ENCODE measurements around the gene RAB39A.

The RAB39A gene

GRCh38 chr11:108007819-108008218 lies 79.6 kb downstream of the RAB39A start:
- H3K4me3 ChIP-seq (replicated peaks; ENCODE audit: low read depth, low read length): no peak overlapping the region
- no peaks in the 10 kb centered on the region; the same call in 1 of the 2 replicates for H3K36me3 ChIP-seq (ENCODE audit: control insufficient read depth, insufficient read depth, low read length)
- H3K27me3 ChIP-seq (replicated peaks; ENCODE audit: control insufficient read depth, insufficient read depth, low read length): no peaks in the 10 kb centered on the region
- TF ChIP-seq CTCF (IDR thresholded peaks at IDR 0.05; ENCODE audit: insufficient read depth, low read length, poor library complexity, severe bottlenecking): no peak
- no peak for DNase-seq (ENCODE audit: extremely low read depth, insufficient read length)

- Histone ChIP-seq H3K36me3 (ENCODE audit: control insufficient read depth, insufficient read depth, low read length) (no peaks in the 10 kb centered on the region; the same call in 1 of the 2 replicates), H3K4me3 (replicated peaks; ENCODE audit: low read depth, low read length) (peak within 1 kb of the TSS; percentile 76), H3K27me3 (replicated peaks; ENCODE audit: control insufficient read depth, insufficient read depth, low read length) (no peaks in the 10 kb centered on the region)
- DNase-seq (ENCODE audit: extremely low read depth, insufficient read length): peak; percentile 94
- peak; percentile 92 for TF ChIP-seq CTCF (IDR thresholded peaks at IDR 0.05; ENCODE audit: insufficient read depth, low read length, poor library complexity, severe bottlenecking)
Measured at GRCh38 chr11:108008656-108009496, 80.6 kb downstream of the RAB39A start, which contains the start of gene CUL5. TSS of gene CUL5 (plus strand) at chr11:108008898. CDS start at chr11:108009349, 451 bp downstream.

GRCh38 chr11:108009497-108010370 lies 81.5 kb downstream of the RAB39A start:
- Histone ChIP-seq H3K27me3 (replicated peaks; ENCODE audit: control insufficient read depth, insufficient read depth, low read length) (no peaks in the 10 kb centered on the region), H3K36me3 (ENCODE audit: control insufficient read depth, insufficient read depth, low read length) (no peaks in the 10 kb centered on the region; the same call in 1 of the 2 replicates), H3K4me3 (replicated peaks; ENCODE audit: low read depth, low read length) (peak overlapping the region; percentile 76)
- no peak for DNase-seq (ENCODE audit: extremely low read depth, insufficient read length)
- no peak for TF ChIP-seq CTCF (IDR thresholded peaks at IDR 0.05; ENCODE audit: insufficient read depth, low read length, poor library complexity, severe bottlenecking)

- no peak for TF ChIP-seq CTCF (IDR thresholded peaks at IDR 0.05; ENCODE audit: insufficient read depth, low read length, poor library complexity, severe bottlenecking)
- no peak for DNase-seq (ENCODE audit: extremely low read depth, insufficient read length)
- Histone ChIP-seq H3K4me3 (replicated peaks; ENCODE audit: low read depth, low read length) (no peak overlapping the region), H3K27me3 (replicated peaks; ENCODE audit: control insufficient read depth, insufficient read depth, low read length) (no peaks in the 10 kb centered on the region), H3K36me3 (ENCODE audit: control insufficient read depth, insufficient read depth, low read length) (peaks cover 3% of the 10 kb centered on the region)
Measured at GRCh38 chr11:108012139-108012725, 84.0 kb downstream of the RAB39A start.

Measured in GM06990 (cell line).